ENCODE results near the gene PTMA.
"Not testable (repeated sequence)": the region's sequence is repeated elsewhere in the genome, so short reads cannot be mapped to it uniquely, and the experiment has no call there.

The PTMA gene

GRCh38 chr2:231717281-231718171 is 9.2 kb downstream of the PTMA start:
- DNase-seq: no peak

- DNase-seq: no peak
These were observed 10.5 kb downstream of the PTMA start for GRCh38 chr2:231718799-231719198.

DNA sequence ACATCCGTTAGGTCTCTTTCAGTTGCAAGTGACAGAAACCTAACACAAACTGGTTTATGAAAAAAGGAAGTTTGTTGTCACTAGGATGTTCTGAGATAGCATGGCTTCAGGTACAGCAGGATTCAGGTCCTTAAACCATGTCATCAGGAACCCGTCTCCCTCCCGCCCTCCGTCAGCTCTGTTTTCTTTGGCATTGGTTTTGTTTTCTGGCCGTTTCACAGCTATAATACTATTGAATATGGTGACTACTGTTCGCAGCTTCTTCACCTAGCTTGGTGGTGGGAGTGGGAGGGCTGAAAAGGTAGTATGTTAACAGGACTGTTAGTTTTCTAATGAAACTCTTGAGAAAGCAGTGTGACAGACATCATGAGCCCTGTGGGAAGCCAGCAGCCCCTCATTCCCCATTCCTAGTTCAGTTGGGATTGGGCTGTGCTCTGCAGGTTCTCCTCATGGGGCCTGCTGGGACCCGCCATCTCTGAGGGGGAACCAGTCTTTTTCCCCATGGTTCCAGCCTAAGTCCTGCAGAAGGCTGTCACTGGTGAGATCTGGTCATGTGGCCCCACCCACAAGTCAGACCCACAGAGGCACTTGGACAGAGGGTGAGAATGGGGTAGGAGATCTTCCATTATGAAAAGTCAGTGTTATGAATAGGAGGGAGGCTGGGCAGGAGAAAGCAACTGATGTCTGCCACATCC is 12.1 kb downstream of the PTMA start:
- no peak for DNase-seq

DNA sequence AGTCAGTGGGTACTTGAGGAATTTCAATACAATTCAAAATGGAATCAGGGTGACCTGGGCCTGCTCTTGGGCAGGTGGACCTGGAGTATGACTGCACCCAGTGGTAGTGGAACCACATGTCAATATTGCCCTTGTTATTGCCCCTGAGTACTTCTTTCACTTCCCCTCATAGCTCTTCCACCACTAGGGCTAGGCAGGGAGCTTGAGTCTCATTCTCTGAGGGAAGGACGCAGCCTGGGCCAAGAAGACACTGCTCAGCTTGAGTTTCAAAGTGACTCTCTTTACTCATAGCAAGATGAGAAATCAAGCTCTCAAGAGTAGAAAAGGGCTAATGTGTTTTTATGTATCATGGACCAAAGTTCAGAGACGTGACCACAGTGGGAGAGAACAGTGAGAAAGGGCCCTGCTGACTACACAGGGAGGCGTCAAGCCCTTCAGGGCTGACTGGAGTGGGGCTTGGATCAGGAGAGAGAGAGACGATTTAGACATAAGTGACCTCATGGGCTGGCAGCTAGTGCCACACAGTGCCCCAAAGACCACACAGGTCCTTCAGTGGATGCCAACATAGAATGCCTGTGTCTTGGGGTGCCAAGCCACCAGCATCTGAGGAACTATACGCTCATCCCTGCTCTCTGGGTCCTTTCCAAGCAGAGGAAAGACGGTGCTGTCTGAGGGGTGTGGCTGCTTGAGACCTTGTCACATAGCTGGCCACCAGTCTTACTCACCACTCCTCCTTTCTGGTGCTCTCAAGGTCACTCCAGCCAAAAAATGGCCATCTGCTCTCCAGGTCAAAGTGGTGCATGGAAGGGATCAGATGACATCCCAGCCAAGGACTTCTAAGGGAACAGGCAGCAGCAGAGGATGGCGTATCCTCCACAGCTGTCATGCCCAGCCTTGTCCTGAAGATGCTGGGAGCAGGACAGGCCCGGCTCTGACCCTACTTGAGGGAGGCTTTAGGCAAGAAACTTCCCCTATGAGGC is 13.0 kb downstream of the PTMA start:
- DNase-seq: no peak

DNA sequence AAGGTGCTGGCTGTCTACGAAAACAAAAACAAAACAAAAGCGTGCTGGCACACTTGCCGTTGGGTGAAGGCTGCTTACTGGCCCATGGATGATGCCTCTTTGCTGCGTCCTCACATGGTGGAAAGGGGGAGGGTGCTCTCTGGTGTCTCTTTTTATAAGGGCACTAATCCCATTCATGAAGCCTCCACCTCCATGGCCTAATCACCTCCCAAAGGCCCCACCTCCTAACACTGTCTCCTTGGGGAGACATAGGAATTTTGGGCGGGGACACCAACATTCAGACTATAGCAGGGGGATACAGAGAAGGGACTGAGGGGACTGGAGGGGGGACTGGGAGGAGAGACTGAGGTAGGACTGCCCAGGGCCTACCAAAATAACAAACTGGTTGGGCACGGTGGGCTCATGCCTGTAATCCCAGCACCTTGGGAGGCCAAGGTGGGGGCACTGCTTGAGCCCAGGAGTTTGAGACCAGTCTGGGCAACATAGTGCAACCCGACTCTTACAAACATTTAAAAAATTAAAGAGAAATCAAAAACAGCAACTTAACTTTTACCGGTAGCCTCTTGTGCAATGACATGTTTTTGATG is 14.5 kb downstream of the PTMA start:
- DNase-seq: no peak

DNA sequence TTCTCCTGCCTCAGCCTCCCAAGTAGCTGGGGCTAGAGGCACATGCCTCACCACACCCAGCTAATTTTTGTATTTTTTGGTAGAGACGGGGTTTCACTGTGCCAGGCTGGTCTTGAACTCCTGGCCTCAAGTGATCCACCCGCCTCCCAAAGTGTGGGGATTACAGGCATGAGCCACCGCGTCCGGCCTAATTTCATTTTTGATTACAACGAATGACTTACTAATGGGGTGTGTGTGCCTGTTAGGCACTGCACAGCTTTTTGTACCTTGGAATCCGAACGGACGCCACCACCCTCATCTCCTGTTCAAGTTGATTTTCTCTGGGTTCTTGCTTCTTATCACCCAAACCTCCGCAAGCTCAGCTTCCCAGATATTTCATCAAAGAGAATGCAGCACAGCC is 17.2 kb downstream of the PTMA start:
- DNase-seq: no peak

DNA sequence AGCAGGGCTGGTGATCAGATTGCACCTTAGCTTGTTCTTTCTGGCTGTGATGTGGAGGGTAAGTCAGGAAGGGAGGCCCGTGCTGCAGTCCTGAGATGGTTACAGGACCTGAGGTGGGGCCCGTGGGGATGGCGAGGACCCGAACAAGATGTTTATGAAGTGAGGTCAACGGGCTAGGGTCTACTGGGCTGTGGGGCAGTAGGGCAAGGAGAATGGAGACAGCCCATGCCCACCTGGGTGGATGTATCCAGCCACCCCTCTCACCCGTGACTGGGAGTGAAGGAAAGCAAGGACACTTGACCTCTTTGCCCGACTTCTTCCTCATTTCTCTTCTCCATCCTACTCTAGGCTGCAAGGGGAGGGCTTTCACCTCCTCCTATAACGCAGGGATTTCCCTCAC is 18.0 kb downstream of the PTMA start:
- DNase-seq: no peak

DNA sequence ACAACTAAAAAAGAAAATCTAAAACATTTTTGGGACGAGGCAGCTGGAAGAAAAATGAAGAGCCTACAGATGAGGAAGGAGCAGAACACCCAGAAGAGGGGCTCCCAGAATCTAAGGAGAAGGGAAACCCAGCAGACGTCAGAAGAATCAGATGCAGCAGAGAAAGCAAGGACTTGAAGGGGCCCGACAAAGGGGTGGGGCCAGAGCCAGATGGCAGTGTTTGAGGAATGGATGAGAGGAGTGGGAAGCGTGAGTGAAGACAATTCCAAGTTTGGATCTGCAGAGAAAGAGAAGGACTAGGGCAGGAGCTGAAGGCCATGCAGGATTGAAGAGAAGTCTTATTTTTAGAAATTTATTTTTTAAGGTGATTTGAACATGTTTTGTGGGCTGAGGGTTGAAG is 19.3 kb downstream of the PTMA start:
- DNase-seq: no peak

DNA sequence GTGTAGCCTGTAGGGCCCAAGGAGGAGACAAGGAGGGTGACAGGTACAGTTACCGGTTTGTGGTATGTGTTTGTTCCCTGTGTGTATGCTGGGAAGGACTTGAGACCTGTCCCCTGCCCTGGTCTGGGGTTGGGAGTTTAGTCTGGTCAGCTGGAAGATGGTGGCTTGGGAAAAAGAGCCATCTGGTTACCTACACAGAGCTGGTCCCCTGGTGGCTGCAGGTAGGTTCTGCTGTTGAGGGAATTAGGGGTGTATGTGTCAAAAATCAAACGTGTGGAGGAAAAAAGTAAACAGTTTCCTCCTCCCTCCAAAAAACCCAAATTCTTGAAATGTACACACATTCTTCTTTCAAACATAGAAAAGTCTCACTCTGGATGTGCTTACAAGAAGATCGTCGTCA is 24.3 kb downstream of the PTMA start:
- no peak for DNase-seq

- no peak for DNase-seq
These were observed 29.4 kb downstream of the PTMA start for GRCh38 chr2:231737761-231738160.

DNA sequence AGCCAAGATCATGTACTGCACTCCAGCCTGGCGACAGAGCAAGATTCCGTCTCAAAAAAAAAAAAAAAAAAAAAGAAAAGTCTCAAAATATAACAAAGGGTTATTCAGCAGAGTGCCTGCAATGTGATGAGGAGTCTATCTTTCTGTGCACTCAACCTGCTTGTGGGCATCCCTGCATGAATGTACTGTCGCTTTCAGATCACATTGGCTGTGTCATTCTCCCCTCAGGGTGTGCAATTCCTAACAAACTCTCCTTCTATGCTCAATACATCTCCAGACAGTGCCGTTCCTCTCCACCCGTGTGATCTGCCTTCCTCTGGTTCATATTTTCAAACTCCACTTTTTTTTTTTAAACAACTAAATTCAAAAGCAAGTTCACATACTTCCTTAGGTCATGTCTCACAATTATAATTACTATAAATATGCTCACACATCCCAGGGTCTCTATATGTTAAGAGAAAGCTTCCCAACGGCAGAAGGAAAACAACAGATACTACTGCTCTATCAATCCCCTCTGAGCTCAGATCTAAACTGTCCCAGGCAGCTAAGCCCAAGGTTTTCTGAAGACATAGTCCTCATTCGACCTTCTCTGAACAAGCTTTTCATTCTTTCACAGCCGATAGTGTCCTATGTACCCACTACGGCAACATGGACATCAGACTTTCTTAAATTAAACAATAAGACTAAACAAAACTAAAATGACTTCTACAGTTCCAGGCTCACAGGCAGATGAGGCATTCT is 35.2 kb downstream of the PTMA start:
- no peak for DNase-seq

DNA sequence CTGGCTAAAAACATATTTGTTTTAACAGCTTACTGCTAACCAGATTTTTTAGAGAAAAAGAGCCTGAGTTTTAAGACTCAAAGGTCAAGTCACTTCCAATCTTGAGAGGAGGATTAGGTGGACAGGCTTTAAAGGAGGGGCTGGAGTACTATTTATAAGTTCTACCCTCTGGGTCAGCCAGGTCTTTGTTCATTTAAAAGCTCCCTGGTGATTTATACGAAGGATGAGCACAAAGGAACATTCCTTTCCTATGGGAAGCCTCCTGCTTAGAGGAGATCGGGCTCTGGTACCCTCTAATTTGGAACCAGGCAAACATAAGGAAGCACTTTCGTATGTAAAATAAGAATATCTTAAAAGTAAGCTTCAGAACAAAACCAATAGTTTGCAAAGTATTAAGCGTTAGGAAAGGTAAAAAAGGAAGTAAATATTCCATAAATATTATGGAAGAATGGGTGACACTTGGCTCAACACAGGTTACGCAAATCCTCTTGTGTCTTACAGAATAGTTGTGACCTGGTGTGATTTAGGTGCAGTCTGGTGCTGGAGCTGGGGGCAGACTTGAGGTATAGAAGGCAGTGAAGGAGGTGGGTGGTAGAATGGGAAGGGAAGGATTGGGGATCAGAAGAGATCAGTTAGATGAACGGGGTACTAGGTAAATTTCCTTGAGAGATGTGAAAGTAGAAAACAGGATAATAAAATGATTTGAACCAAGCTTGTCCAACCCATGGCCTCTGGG is 37.1 kb downstream of the PTMA start:
- DNase-seq: no peak

- not testable (repeated sequence) for DNase-seq
These were observed 40.0 kb downstream of the PTMA start for GRCh38 chr2:231748153-231748896.

- DNase-seq: not testable (repeated sequence)
These were observed 40.7 kb downstream of the PTMA start for GRCh38 chr2:231749016-231749415.

- no peak for DNase-seq
These were observed 42.9 kb downstream of the PTMA start for GRCh38 chr2:231751042-231751815.

DNA sequence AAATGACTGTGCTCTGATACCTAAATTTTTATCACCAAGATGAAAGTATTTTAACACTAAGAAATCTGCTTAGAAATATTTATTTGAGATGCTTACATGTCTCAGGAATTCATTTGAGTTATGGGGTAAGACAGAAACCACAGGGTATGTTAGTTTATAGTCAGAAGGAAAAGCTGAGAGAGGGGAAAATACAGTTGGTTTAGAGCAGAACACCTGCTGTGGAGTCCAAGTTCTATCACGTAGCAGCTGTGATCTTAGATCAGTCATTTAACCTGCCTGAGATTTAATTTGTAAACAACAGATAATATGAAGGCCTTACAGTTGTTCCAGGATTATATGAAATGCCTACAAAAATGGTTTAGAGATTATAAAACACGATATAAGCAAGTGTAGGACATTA is 43.7 kb downstream of the PTMA start:
- no peak for DNase-seq

DNA sequence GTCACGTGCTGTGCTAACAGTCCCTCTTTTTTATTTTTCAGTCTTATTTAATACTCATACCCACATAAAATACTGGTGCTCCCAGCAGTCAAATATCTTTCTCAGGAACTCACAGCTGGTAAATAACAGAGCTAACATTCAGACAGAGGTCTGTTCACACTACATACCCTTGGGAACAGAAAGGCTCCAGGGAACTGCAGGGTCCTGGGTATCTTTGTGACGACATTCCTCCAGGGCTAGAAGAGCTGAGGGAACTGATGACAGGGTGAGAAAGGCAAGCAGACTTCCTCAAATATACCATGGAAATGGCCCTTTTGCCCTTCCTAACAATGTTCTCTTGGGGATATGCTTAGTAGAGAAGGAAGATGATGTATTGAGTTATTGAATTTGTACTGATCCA is 53.4 kb downstream of the PTMA start:
- DNase-seq: no peak

Data from NCI-H1092 treated with DMSO at 0.1 percent for 48 hours (cell line).